GM12872 (cell line): ENCODE measurements around the gene CORO2A.
A peak's percentile ranks its signal among the peaks of the same experiment; 100 is the strongest.

Source experiments
- TF ChIP-seq, protein P1 (sequence below): IDR thresholded peaks from 3 replicates; pipeline ENCODE4 v1.5.1; 2011; ENCODE audit warnings: low read depth, mild to moderate bottlenecking, low read length, moderate library complexity; ENCODE audit not compliant: insufficient read depth

CORO2A gene, protein sequence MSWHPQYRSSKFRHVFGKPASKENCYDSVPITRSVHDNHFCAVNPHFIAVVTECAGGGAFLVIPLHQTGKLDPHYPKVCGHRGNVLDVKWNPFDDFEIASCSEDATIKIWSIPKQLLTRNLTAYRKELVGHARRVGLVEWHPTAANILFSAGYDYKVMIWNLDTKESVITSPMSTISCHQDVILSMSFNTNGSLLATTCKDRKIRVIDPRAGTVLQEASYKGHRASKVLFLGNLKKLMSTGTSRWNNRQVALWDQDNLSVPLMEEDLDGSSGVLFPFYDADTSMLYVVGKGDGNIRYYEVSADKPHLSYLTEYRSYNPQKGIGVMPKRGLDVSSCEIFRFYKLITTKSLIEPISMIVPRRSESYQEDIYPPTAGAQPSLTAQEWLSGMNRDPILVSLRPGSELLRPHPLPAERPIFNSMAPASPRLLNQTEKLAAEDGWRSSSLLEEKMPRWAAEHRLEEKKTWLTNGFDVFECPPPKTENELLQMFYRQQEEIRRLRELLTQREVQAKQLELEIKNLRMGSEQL

DNA sequence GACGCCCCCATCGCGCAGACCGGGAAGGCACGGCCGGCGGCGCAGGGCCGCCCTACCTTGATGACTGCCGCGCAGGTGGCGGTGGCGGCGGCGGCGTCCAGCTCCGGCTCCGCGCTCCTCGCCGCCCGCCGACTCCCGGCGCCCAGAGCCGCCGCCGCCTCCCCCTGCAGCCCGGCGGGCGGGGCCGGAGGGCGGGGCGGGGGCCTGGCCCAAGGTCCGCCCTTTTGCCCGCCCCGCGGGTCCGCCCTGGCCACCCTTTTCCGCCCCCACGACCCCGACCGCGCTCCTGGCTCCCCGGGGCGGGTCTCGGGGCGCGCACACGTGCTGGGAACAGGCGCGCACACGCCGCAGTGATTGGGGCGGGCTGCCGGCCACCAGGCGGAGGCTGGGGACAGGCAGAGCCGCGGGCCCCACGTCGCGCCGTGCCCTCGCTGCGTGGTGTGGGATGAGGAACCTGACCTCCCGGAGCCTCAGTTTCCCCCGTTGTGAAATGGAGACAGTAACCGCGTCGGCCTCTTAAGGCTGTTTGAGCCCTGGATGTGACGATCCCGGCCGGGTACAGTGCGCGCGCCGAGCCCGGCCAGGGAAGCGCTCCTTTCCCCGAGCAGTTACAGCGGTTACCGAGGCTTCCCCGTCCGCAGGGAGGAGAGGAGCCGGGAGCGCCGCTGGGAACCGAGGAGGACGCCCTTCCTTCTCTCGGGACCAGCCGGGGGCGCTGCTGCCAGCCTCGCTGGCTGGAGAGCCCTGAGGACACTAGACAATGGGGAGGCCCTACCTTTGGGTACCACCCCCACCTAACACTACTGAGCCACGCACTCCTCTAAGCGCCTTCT is at the start of gene CORO2A:
Gene CORO2A, minus strand, starts transcription at position 135 of the 833 bp plus-strand sequence. CDS start 34,977 bp downstream, outside the sequence.
- TF ChIP-seq, protein P1, sequence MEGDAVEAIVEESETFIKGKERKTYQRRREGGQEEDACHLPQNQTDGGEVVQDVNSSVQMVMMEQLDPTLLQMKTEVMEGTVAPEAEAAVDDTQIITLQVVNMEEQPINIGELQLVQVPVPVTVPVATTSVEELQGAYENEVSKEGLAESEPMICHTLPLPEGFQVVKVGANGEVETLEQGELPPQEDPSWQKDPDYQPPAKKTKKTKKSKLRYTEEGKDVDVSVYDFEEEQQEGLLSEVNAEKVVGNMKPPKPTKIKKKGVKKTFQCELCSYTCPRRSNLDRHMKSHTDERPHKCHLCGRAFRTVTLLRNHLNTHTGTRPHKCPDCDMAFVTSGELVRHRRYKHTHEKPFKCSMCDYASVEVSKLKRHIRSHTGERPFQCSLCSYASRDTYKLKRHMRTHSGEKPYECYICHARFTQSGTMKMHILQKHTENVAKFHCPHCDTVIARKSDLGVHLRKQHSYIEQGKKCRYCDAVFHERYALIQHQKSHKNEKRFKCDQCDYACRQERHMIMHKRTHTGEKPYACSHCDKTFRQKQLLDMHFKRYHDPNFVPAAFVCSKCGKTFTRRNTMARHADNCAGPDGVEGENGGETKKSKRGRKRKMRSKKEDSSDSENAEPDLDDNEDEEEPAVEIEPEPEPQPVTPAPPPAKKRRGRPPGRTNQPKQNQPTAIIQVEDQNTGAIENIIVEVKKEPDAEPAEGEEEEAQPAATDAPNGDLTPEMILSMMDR, result 0 out of 3 replicates have a peak, but pooled peaks have one; percentile 23

DNA sequence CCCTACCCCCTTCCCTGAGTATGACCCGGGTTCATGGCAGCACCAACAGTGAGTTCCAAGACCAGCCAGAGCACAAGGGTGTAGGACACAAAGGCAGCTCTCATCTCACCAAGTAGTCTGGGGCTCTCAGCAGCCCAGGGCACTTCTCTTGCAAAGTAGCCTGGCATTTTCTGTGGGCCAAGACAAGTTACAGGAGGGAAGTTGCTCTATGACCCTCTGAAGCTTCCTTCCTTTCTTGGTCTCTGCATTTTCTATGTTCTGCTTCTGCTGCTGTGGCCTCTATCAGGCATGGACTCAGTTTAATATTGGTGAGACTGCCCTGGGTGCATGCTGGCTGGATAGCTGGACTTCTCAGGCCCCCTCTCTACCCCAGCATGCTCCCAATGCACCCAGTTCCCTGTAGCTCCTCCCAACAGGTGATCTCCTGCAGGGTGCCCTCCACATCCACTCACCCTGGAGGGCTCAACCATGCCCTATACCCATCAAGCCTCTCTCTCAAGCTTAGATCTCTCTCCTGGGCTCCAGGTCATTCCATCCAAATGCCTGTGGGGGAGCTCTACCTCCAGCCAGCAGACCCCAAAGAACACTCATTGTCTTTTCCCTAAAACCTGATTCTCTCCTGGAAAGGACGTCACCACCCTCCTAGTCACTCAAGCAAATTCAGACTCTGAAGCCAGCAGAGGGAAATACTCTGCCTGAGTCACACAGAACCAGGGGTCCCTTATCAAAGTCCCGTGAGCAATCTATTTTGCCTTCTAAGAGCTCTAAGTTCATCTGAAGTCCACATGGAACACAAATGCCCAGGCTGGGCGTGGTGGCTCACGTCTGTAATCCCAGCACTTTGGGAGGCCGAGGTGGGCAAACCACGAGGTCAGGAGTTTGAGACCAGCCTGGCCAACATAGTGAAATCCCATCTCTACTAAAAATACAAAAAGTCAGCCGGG is 49.2 kb upstream of the CORO2A start:
- TF ChIP-seq, protein P1, result peak; percentile 34; the same call in 1 of the 3 replicates

DNA sequence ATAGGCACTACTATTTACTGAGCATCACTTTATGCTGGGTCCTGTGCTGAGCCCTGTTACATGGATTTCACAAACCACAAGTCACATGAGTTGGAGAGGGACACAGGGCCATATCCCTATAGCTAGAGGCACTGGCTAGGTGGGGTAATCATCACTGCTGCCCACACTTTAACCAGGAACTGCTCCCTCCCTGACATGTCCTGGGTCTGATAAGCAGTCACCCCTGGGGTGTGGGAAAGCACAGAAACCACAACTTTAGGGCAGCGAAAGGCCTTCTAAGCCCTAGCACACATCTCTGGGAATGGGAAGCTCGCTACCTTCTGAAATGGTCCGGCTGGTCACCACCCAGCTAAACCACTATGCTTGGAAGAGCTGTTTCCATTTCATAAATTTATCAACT is 48.0 kb upstream of the CORO2A start:
- TF ChIP-seq, protein P1, result no peak

DNA sequence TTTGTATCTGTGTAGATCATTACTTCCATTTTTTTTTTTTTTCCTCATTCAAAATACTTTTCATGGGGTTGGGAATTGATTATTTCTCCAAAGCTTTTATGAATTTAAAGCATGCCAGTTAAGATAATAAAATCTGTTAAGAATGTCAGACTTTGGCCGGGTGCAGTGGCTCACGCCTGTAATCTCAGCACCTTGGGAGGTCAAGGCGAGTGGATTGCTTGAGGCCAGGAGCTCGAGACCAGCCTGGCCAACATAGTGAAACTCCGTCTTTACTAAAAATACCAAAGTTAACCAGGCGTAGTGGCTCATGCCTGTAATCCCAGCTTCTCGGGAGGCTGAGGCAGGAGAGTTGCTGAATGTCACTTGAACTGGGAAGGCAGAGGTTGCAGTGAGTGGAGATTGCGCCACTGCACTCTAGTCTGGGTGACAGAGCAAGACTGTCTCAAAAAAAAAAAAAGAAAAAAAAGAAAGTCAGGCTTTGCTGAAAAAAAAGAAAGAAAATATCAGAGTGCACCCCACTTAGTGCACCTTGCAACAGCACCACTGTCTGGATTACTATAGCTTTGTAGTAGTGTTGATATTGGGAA is 44.6 kb upstream of the CORO2A start:
- TF ChIP-seq, protein P1, result no peak

DNA sequence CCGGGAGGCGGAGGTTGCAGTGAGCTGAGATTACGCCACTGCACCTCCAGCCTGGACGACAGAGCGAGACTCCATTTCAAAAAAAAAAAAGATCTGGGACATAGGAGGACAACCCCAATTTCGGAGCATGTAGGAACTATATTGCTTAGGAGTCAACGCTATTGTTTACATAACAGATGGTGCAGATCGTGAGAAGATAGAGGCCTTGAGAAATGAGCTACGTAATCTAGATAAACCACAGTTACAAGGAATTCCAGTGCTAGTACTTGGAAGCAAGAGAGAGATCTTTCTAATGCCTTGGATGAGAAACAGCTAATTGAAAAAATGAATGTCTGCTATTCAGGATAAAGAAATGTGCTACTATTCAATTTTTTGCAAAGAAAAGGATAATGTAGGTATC is 42.7 kb upstream of the CORO2A start:
- TF ChIP-seq, protein P1, result no peak

DNA sequence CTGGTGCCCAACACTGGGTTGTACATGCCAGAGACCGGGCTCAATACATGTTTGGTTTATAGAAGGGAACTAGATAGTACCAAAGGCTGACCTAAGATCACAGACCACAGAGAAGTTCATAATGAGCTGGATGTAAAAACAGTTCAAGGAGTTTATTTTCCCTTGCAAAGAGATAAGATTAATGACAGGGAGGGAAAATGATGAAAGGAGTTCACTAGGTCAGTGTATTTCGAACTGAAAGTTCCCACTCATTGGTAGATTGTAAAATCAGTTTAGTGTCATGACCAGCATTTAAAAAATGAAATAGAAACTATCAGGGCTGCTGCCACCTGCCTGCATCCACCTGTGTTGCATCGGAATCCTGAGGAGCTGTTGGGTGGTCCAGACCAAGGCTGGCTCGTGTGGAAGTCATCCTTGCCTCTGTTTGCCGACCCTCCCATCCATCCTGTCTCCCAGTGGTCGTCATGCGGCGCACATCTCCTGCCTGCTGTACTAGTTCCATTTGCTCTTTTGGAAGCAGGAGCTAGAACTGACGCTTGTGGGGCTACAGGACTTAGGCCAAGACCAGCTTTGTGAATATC is 41.9 kb upstream of the CORO2A start:
- TF ChIP-seq, protein P1, result no peak; the same call in 2 of the 3 replicates
